Measurements from ENCODE around the gene ADGRA1. TPM values are rescaled to one million over a fixed set of nuclear protein-coding genes. Genes with fewer than 3 reads are reported as not detected.

Gene ADGRA1
- total and polyA plus RNA-seq, 2 donors (not counting 3 experiments of a cell fraction or from before 2014, with no cell fraction given), result not detected

- no TSS peak for BruUV-seq (replicated peaks)
- H3K9me3 ChIP-seq (replicated peaks; ENCODE audit: control insufficient read depth, insufficient read depth, low read length), result no peaks in the 10 kb centered on the region
- no peak overlapping the region for H3K4me3 ChIP-seq (replicated peaks in 1 of 3; ENCODE audit: insufficient read depth in 1 of 3, low read depth in 1 of 3, low read length in 3 of 3)
- no peaks in the 10 kb centered on the region for H3K9me1 ChIP-seq (replicated peaks; ENCODE audit: control insufficient read depth, extremely low read depth, insufficient read depth, low read length)
- DNase-seq (ENCODE audit: low read depth, low spot score) (no peak), FAIRE-seq (no peak)
- H3K4me2 ChIP-seq (ENCODE audit: insufficient read depth, low read length), result no peak overlapping the region
- no peak for TF ChIP-seq POLR2A (IDR thresholded peaks at IDR 0.05; ENCODE audit: low read depth, low read length)
- no peak for TF ChIP-seq JUN (IDR thresholded peaks at IDR 0.05; ENCODE audit: borderline replicate concordance, insufficient read depth, insufficient read length, low read depth)
- TF ChIP-seq EZH2 (IDR thresholded peaks at IDR 0.05; ENCODE audit: borderline replicate concordance, low read depth, low read length, severe bottlenecking), result no peak
- TF ChIP-seq GATA2 (IDR thresholded peaks at IDR 0.05; ENCODE audit: insufficient read depth, insufficient read length, low read depth, low read length), result no peak
- TF ChIP-seq, protein P1, sequence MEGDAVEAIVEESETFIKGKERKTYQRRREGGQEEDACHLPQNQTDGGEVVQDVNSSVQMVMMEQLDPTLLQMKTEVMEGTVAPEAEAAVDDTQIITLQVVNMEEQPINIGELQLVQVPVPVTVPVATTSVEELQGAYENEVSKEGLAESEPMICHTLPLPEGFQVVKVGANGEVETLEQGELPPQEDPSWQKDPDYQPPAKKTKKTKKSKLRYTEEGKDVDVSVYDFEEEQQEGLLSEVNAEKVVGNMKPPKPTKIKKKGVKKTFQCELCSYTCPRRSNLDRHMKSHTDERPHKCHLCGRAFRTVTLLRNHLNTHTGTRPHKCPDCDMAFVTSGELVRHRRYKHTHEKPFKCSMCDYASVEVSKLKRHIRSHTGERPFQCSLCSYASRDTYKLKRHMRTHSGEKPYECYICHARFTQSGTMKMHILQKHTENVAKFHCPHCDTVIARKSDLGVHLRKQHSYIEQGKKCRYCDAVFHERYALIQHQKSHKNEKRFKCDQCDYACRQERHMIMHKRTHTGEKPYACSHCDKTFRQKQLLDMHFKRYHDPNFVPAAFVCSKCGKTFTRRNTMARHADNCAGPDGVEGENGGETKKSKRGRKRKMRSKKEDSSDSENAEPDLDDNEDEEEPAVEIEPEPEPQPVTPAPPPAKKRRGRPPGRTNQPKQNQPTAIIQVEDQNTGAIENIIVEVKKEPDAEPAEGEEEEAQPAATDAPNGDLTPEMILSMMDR (IDR thresholded peaks at IDR 0.05; ENCODE audit: extremely low read depth in 1 of 2, insufficient read depth in 1 of 2, low read depth in 1 of 2, low read length in 2 of 2), result no peak
- TF ChIP-seq FOS (IDR thresholded peaks at IDR 0.05; ENCODE audit: borderline replicate concordance, insufficient read depth, low read length), result no peak
- TF ChIP-seq, protein P2, sequence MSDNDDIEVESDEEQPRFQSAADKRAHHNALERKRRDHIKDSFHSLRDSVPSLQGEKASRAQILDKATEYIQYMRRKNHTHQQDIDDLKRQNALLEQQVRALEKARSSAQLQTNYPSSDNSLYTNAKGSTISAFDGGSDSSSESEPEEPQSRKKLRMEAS (IDR thresholded peaks at IDR 0.05; ENCODE audit: insufficient read depth, insufficient read length), result no peak
- TF ChIP-seq MYC (IDR thresholded peaks at IDR 0.05; ENCODE audit: low read depth, low read length), result no peak
- no peak for TF ChIP-seq POLR2AphosphoS5 (IDR thresholded peaks at IDR 0.05; ENCODE audit: insufficient read depth, low read depth, low read length)
- no peaks in the 10 kb centered on the region for H3K27me3 ChIP-seq (ENCODE audit: control insufficient read depth in 2 of 2, insufficient read depth in 2 of 2, low read length in 2 of 2)
- no peaks in the 10 kb centered on the region for H3K79me2 ChIP-seq (ENCODE audit: control insufficient read depth, insufficient read depth, low read length)
- no peak overlapping the region for H2AFZ ChIP-seq (ENCODE audit: low read depth, low read length)
- ChIA-PET CTCF (no interaction called here), POLR2A (no interaction called here)
- H3K27ac ChIP-seq (ENCODE audit: insufficient read depth, low read depth, low read length), result no peak overlapping the region
- intact Hi-C loops (cut with micrococcal nuclease) (no loop called here), dilution Hi-C loops (cut with MboI; ENCODE audit: extremely low pct_ligation_motif_present, low sequenced_read_pairs) (no loop called here)
- H3K4me1 ChIP-seq (ENCODE audit: control insufficient read depth, extremely low read depth, insufficient read depth, low read length), result no peaks in the 10 kb centered on the region
- no peaks in the 10 kb centered on the region for H4K20me1 ChIP-seq (replicated peaks; ENCODE audit: control insufficient read depth, extremely low read depth, insufficient read depth, low read length)
- no peaks in the 10 kb centered on the region for H3K36me3 ChIP-seq (ENCODE audit: control insufficient read depth in 2 of 2, extremely low read depth in 1 of 2, insufficient read depth in 2 of 2, low read length in 2 of 2)
- no peak overlapping the region for H3K9ac ChIP-seq (replicated peaks; ENCODE audit: extremely low read depth, insufficient read depth, low read length)
These were observed 17.3 kb upstream of the ADGRA1 start for GRCh38 chr10:133070405-133070804.
